ENCODE data around the gene KSR1. TPM values are rescaled to one million over a fixed set of nuclear protein-coding genes. Genes with fewer than 3 reads are reported as not detected.
"Not testable (repeated sequence)": the region's sequence is repeated elsewhere in the genome, so short reads cannot be mapped to it uniquely, and the experiment has no call there.

Gene KSR1
- total RNA-seq, 1 experiment from 2014 or later, result 19.1 TPM

DNA sequence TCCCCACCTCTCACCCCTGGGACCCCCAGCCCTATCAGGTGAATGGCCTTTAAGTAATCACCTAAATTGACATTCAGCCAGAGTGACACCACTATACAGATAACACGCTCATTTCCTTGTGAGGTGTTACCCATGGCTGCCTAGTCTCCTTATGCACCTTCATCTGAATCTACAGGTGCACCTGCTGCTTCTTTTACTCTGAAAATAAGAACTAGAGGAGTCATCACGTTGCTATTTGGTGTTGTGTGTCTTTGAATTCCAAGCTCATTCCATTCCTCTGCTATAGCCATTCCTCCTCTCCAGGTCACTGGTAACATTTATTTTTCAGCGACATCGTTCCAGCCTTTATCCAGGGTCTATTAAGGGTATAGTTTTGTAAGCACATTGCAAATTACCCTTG lies 184.5 kb downstream of the KSR1 start:
- no peaks in the 10 kb centered on the region for H3K27me3 ChIP-seq (ENCODE audit: insufficient read depth, low read depth)
- no peaks in the 10 kb centered on the region for H3K9me2 ChIP-seq (ENCODE audit: insufficient read depth)
- POLR2A ChIA-PET (ENCODE audit: unreplicated experiment), result no interaction called here
- no peaks in the 10 kb centered on the region for H3K36me3 ChIP-seq (ENCODE audit: low read depth)
- no peaks in the 10 kb centered on the region for H3F3A ChIP-seq (ENCODE audit: insufficient read depth, low read depth)
- H3K79me2 ChIP-seq (ENCODE audit: low read depth), result no peaks in the 10 kb centered on the region
- BruUV-seq (replicated peaks), result no TSS peak
- H3K4me3 ChIP-seq, result no peak overlapping the region
- CTCF ChIA-PET, result no interaction called here
- no peaks in the 10 kb centered on the region for H4K20me1 ChIP-seq (ENCODE audit: insufficient read depth)
- H3K9me3 ChIP-seq (ENCODE audit: insufficient read depth, low read depth), result no peaks in the 10 kb centered on the region
- H3K27ac ChIP-seq, result no peak overlapping the region
- no peak overlapping the region for H2AFZ ChIP-seq
- H3K4me1 ChIP-seq (replicated peaks; ENCODE audit: insufficient read depth), result no peaks in the 10 kb centered on the region
- intact Hi-C loops (cut with micrococcal nuclease; ENCODE audit: unreplicated experiment), result no loop called here
- peak in 1 of 2 experiments; percentile 48 for DNase-seq
- no peak overlapping the region for H3K4me2 ChIP-seq
- no peak for TF ChIP-seq EZH2 (IDR thresholded peaks at IDR 0.05; ENCODE audit: low read depth)
- TF ChIP-seq, protein P1, sequence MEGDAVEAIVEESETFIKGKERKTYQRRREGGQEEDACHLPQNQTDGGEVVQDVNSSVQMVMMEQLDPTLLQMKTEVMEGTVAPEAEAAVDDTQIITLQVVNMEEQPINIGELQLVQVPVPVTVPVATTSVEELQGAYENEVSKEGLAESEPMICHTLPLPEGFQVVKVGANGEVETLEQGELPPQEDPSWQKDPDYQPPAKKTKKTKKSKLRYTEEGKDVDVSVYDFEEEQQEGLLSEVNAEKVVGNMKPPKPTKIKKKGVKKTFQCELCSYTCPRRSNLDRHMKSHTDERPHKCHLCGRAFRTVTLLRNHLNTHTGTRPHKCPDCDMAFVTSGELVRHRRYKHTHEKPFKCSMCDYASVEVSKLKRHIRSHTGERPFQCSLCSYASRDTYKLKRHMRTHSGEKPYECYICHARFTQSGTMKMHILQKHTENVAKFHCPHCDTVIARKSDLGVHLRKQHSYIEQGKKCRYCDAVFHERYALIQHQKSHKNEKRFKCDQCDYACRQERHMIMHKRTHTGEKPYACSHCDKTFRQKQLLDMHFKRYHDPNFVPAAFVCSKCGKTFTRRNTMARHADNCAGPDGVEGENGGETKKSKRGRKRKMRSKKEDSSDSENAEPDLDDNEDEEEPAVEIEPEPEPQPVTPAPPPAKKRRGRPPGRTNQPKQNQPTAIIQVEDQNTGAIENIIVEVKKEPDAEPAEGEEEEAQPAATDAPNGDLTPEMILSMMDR (conservative IDR thresholded peaks at IDR 0.05), result no peak

DNA sequence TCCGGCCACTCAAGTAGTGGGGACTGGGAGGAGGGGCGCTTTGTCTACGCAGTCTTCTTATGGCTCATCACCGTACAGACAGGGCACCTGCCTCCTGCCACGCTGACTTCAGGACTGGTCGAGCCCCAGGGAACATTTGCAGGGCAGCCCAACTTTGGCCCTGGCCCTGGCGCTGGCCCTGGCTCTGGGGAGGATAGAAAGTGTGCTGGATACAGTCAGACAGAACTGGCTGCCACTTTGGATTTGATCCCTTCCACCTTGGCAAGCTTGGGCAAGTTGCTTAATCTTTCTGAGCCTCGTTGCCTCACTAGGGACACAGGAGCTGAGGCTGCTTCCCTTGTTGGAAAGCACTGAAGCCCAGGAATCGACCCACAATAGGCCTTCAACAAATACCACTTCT lies 188.3 kb downstream of the KSR1 start:
- POLR2A ChIA-PET (ENCODE audit: unreplicated experiment), result no interaction called here
- no peak for TF ChIP-seq EZH2 (IDR thresholded peaks at IDR 0.05; ENCODE audit: low read depth)
- TF ChIP-seq, protein P1 (conservative IDR thresholded peaks at IDR 0.05), result no peak
- BruUV-seq (replicated peaks), result no TSS peak

GRCh38 chr17:27645621-27646020 lies 189.4 kb downstream of the KSR1 start:
- BruUV-seq (replicated peaks); CTCF ChIA-PET; H3K4me1 ChIP-seq (replicated peaks; ENCODE audit: insufficient read depth); H3K27me3 ChIP-seq (ENCODE audit: insufficient read depth, low read depth); POLR2A ChIA-PET (ENCODE audit: unreplicated experiment); H3K9me2 ChIP-seq (ENCODE audit: insufficient read depth); H3K27ac ChIP-seq; H3F3A ChIP-seq (ENCODE audit: insufficient read depth, low read depth); H3K79me2 ChIP-seq (ENCODE audit: low read depth); intact Hi-C loops (cut with micrococcal nuclease; ENCODE audit: unreplicated experiment); DNase-seq; H3K4me2 ChIP-seq; H3K9me3 ChIP-seq (ENCODE audit: insufficient read depth, low read depth); H2AFZ ChIP-seq; H3K36me3 ChIP-seq (ENCODE audit: low read depth); H3K4me3 ChIP-seq; H4K20me1 ChIP-seq (ENCODE audit: insufficient read depth): not testable (repeated sequence)
- TF ChIP-seq, protein P1 (conservative IDR thresholded peaks at IDR 0.05), result peak; percentile 26; the same call in 1 of the 2 replicates

More for the DNA sequence above, 188.3 kb downstream of the KSR1 start:
- Histone ChIP-seq H3K4me1 (replicated peaks; ENCODE audit: insufficient read depth) (no peaks in the 10 kb centered on the region), H4K20me1 (ENCODE audit: insufficient read depth) (no peaks in the 10 kb centered on the region), H3K9me3 (ENCODE audit: insufficient read depth, low read depth) (no peaks in the 10 kb centered on the region), H3K36me3 (ENCODE audit: low read depth) (no peaks in the 10 kb centered on the region), H3K27me3 (ENCODE audit: insufficient read depth, low read depth) (no peaks in the 10 kb centered on the region), H3F3A (ENCODE audit: insufficient read depth, low read depth) (no peaks in the 10 kb centered on the region), H3K9me2 (ENCODE audit: insufficient read depth) (no peaks in the 10 kb centered on the region), H3K4me2 (no peak overlapping the region), H3K4me3 (no peak overlapping the region), H3K27ac (no peak overlapping the region), H3K79me2 (ENCODE audit: low read depth) (no peaks in the 10 kb centered on the region), H2AFZ (no peak overlapping the region)
- DNase-seq, result no peak
- intact Hi-C loops (cut with micrococcal nuclease; ENCODE audit: unreplicated experiment), result no loop called here
- CTCF ChIA-PET, result no interaction called here
